Brain microvascular endothelial cell (primary cell): Measurements from ENCODE around the gene DPYD.

Experiments
- DNase-seq: peaks from one replicate; pipeline ENCODE4 v3.0.0-alpha.2; 2020
- H3K27ac ChIP-seq: fragments of 250-450 bp; sonication (Bioruptor Pico); 2 replicates; pipeline ENCODE4 v1.5.1; 2020; ENCODE audit warnings: mild to moderate bottlenecking, moderate library complexity
- H3K27me3 ChIP-seq: fragments of 250-450 bp; sonication (Bioruptor Pico); replicated peaks from 2 replicates; pipeline ENCODE4 v1.5.1; 2020; ENCODE audit warnings: mild to moderate bottlenecking
- H3K36me3 ChIP-seq: fragments of 250-450 bp; sonication (Bioruptor Pico); replicated peaks from 2 replicates; pipeline ENCODE4 v1.5.1; 2020; ENCODE audit warnings: mild to moderate bottlenecking
- H3K4me3 ChIP-seq: 2 replicates; pipeline ENCODE4 v1.5.1; 2011; ENCODE audit warnings: low read depth, mild to moderate bottlenecking, control low read depth, low read length, moderate library complexity
- in situ Hi-C: cut with HindIII; loops from 2 replicates; pipeline ENCODE4 v1.10.0; 2017; ENCODE audit warnings: low sequenced_read_pairs, low pct_ligation_motif_present
- TF ChIP-seq, protein P1 (sequence below): IDR thresholded peaks from 2 replicates; pipeline ENCODE4 v1.5.1; 2011; ENCODE audit warnings: low read depth, mild to moderate bottlenecking, moderate library complexity, low read length, control low read depth, inconsistent platforms; ENCODE audit errors: missing control alignments

Gene DPYD

DNA sequence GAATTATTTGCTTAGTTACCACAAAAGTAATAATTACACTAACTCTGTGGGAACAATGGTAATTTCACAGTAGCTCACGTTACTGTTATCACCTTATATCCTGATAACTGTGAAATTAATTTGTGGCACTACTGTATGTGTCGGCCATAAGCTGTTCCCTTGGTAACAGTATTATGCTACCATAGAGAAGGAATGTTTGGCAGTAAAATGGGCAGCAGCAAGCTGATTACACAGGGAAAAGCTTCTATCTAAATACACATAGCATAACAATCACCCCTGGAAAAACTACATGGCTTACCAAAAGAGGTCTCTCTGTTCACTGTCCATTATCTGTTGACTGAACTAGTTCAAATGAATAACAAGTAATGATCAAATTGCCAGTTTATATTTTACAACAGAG, 124.1 kb downstream of the DPYD start:
- H3K36me3 ChIP-seq = no peaks in the 10 kb centered on the region
- TF ChIP-seq, protein P1, sequence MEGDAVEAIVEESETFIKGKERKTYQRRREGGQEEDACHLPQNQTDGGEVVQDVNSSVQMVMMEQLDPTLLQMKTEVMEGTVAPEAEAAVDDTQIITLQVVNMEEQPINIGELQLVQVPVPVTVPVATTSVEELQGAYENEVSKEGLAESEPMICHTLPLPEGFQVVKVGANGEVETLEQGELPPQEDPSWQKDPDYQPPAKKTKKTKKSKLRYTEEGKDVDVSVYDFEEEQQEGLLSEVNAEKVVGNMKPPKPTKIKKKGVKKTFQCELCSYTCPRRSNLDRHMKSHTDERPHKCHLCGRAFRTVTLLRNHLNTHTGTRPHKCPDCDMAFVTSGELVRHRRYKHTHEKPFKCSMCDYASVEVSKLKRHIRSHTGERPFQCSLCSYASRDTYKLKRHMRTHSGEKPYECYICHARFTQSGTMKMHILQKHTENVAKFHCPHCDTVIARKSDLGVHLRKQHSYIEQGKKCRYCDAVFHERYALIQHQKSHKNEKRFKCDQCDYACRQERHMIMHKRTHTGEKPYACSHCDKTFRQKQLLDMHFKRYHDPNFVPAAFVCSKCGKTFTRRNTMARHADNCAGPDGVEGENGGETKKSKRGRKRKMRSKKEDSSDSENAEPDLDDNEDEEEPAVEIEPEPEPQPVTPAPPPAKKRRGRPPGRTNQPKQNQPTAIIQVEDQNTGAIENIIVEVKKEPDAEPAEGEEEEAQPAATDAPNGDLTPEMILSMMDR = no peak
- no peak overlapping the region for H3K4me3 ChIP-seq
- no peak for DNase-seq
- in situ Hi-C loops = no loop called here
- no peaks in the 10 kb centered on the region for H3K27me3 ChIP-seq
- H3K27ac ChIP-seq = no peak overlapping the region

DNA sequence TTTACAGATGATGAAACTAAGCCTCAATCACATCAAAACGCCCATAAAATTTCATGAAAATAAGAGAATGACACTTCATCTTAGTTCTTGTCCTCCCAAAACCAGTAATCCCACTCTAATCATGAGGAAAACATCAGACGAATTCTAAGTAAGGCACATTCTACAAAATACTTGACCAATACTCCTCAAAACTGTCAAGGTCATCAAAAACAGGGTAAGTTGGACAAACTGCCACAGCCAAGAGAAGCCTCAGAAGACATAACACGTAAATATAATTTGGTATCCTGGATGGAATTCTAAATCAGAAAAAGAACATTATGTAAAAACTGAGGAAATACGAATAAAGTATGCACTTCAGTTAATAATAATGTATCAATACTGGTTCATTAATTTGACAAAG, 128.2 kb downstream of the DPYD start:
- no peaks in the 10 kb centered on the region for H3K36me3 ChIP-seq
- H3K27ac ChIP-seq = no peak overlapping the region
- TF ChIP-seq, protein P1 = no peak
- no peak for DNase-seq
- no peak overlapping the region for H3K4me3 ChIP-seq
- in situ Hi-C loops = no loop called here
- no peaks in the 10 kb centered on the region for H3K27me3 ChIP-seq

DNA sequence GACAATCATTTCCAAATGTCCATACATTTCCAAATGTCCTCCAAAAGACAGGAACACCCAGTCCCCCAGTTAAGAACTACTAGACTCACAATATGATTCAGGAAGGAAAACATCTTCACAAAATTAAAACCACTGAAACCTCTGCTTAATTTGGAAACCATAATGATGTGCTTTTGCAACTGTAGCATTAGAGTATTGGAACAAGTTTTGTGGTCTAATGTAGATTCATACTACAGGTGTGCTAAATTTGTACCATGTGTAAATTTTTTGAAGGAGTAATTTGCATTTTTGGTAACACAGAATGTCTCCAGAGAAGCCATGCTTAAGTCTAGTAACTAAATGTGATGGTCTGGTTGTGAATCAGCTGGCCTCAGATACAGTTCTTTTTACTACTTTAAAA, 129.6 kb downstream of the DPYD start:
- in situ Hi-C loops = no loop called here
- Histone ChIP-seq H3K27me3 (no peaks in the 10 kb centered on the region), H3K27ac (no peak overlapping the region), H3K4me3 (no peak overlapping the region), H3K36me3 (no peaks in the 10 kb centered on the region)
- TF ChIP-seq, protein P1 = no peak
- DNase-seq = no peak

DNA sequence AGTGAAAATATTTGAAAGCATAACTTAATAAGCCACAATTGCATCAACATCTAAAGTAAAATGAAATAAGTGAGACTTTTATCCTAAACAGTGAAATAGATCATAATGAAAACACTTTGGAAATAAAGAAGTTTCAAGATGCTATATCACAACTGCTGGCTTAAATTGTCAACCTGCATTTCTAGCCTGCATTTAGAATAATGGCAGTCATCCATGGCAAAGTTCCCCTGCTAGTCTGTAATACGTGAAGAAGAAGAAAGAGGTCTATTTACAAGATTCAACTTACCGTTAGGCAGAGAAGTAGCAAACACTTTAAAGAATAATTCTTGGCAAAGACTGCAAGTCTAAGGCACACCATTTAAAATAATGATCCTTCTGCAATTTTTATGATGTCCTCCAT, 133.6 kb downstream of the DPYD start:
- H3K36me3 ChIP-seq = no peaks in the 10 kb centered on the region
- H3K4me3 ChIP-seq = no peak overlapping the region
- in situ Hi-C loops = no loop called here
- DNase-seq = no peak
- no peak overlapping the region for H3K27ac ChIP-seq
- TF ChIP-seq, protein P1 = no peak
- no peaks in the 10 kb centered on the region for H3K27me3 ChIP-seq

DNA sequence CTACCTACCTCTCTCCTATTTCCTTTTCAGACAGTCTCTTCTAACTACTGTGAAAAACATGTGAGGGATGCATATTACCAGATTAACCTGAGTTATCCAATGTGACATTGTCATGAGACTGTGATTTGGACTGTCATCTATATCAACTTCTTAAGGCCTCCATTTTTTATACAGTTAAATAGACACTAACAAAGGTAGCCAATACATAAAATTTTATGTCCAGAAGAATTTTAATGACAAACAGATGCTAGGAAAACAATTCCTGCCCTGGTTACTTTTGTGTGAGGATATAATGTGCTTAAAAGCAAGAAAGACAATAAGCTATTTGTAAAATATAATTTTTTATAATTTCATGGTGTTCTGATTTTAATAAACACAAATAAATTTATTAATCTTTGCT, 136.2 kb downstream of the DPYD start:
- no peak for DNase-seq
- Histone ChIP-seq H3K27me3 (no peaks in the 10 kb centered on the region), H3K36me3 (no peaks in the 10 kb centered on the region), H3K4me3 (no peak overlapping the region), H3K27ac (no peak overlapping the region)
- TF ChIP-seq, protein P1 = no peak
- in situ Hi-C loops = no loop called here

DNA sequence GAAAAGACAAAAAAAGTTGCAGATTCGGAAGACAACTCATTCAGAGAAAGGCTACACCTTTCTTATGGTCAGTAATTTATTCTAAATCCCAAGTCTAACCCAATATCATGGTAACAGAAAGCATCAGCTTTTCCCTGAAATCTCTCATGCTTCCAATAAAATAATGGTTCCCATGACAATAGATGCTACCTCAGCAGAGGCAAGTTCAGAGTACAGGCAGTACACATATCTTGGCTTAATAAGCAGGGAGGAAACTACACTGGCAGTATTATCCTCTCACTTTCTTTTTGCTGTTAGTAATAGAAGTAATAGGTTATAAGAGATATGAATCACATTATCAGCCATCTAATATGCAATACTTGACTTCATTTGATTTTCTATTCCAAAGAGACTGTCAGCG, 137.1 kb downstream of the DPYD start:
- no peak overlapping the region for H3K4me3 ChIP-seq
- TF ChIP-seq, protein P1 = no peak
- in situ Hi-C loops = no loop called here
- no peaks in the 10 kb centered on the region for H3K36me3 ChIP-seq
- no peak overlapping the region for H3K27ac ChIP-seq
- DNase-seq = no peak
- H3K27me3 ChIP-seq = no peaks in the 10 kb centered on the region
